ENCODE data around the gene IFNLR1.

The IFNLR1 gene

GRCh38 chr1:24186993-24187790 is at the start of gene IFNLR1:
IFNLR1 (minus strand) TSS chr1:24187289; CDS start chr1:24187248, 41 bp downstream.
- TF ChIP-seq GATA2 (IDR thresholded peaks at IDR 0.05; ENCODE audit: low read depth, low read length) (no peak), GATA3 (IDR thresholded peaks at IDR 0.05; ENCODE audit: low read depth, low read length) (no peak)

DNA sequence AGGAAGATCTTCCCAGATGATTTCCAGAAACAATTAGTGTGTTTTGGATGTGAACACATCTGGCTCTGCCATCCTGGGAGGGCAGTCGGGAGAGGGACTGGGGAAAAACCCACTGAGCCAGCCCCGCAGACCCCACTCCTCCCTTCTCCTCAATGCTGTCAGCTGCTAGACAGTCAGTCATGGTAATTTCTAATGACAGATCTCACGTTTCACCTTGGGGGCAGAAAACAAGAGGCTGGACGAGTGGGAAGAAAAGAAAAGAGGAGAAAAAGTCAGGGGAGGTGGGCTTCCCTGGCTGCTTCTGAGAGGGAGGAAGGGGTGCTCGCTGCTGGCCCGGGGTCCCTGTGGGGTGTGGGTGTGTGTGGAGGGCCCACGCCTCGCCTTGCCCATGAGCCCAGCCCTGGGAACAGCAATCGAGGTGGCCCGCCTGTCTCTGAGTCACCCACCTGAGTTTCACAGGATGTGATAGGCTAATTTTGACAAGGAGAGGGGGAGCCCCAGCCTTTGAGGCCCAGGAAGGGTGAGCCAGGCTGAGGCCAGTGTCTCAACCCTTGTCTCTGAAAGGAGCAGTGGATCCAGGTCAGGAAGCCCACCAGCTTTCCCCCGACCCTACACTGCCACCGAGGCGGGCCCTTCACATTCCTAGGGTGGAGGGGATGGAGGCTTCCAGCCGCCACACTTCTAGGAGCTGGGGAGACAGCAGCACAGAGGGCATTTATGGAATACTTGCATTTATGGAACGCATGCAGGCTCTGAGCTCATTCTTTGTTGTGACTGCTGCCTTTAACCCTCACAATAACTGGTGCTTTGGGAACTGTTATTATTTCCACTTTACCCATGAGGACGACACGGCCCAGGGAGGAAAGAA is 49.1 kb upstream of the IFNLR1 start:
- no peak for TF ChIP-seq GATA3 (IDR thresholded peaks at IDR 0.05; ENCODE audit: low read depth, low read length)
- no peak for TF ChIP-seq GATA2 (IDR thresholded peaks at IDR 0.05; ENCODE audit: low read depth, low read length)

DNA sequence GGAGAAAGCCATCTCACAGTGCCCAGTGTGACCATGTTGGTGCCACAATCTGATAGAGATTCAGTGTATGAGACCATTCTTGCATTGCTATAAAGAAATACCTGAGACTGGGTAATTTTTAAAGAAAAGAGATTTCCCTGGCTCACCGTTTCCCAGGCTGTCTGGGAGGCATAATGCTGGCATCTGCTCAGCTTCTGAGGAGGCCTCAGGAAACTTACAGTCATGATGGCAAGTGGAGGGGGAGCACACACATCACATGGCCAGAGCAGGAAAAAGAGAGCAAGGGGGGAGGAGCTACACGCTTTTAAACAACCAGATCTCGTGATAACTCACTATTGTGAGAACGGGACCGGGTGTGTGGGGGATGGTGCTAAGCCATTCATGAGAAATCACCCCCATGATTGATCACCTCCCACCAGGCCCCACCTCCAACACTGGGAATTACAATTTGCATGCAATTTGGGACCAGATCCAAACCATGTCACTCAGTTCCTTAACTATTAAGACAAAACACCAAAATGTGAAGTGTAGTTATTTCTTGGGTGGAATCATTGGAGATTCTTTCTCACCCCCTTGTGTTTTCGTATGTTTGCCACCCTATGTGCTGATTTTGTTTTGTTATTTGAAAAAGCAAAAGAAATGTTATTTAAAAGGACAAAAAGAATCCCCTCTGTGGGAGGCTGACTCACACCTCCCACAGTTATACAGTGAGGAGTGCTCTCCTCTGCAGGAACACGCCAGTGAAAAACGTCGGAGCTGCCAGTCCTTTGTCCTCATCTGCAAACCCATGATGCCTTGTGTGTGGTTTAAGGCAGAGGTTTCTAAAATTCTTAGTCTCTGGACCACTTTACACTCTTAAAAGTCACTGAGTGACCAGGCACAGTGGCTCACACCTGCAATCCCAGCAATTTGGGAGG is 46.9 kb upstream of the IFNLR1 start:
- TF ChIP-seq GATA2 (IDR thresholded peaks at IDR 0.05; ENCODE audit: low read depth, low read length) (no peak), GATA3 (IDR thresholded peaks at IDR 0.05; ENCODE audit: low read depth, low read length) (no peak)

- TF ChIP-seq GATA3 (IDR thresholded peaks at IDR 0.05; ENCODE audit: low read depth, low read length) (no peak), GATA2 (IDR thresholded peaks at IDR 0.05; ENCODE audit: low read depth, low read length) (no peak)
These were observed 44.6 kb upstream of the IFNLR1 start for GRCh38 chr1:24231701-24232100.

DNA sequence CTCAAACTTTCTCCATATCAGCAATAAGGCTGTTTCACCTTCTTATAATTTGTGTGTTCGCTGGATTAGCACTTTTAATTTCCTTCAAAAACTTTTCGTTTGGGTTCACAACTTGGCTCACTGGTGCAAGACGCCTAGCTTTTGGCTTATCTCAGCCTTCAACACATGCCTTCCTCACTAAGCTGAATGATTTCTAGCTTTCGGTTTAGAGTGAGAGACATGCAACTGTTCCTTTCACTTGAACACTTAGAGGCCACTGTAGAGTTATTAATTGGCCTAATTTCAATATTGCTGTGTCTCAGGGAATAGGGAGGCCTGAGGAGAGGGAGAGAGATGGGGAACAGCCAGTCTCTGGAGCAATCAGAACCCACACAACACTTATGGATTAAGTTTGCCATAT is 41.2 kb upstream of the IFNLR1 start:
- TF ChIP-seq GATA2 (IDR thresholded peaks at IDR 0.05; ENCODE audit: low read depth, low read length) (no peak), GATA3 (IDR thresholded peaks at IDR 0.05; ENCODE audit: low read depth, low read length) (no peak)

- TF ChIP-seq GATA2 (IDR thresholded peaks at IDR 0.05; ENCODE audit: low read depth, low read length) (no peak), GATA3 (IDR thresholded peaks at IDR 0.05; ENCODE audit: low read depth, low read length) (no peak)
These were observed 39.7 kb upstream of the IFNLR1 start for GRCh38 chr1:24226749-24227148.

DNA sequence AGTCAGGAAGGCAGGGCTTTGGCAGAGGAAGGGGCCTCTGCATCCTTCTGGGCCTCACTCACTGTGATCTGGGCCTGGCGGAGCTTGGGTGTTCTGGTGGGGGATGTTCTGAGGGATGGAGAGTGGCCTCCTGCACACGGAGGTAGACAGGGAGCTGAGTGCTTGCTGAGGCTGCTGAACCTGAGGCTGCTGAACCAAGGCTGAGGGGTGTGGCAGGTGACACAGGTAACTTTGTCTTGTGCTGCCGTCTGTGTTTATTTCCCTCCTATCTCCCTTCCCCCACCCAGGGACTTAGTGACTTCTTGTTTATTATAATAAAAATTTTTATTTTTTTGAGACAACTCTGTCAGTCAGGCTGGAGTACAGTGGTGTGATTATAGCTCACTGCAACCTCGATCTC is 37.7 kb upstream of the IFNLR1 start:
- no peak for TF ChIP-seq GATA2 (IDR thresholded peaks at IDR 0.05; ENCODE audit: low read depth, low read length)
- TF ChIP-seq GATA3 (IDR thresholded peaks at IDR 0.05; ENCODE audit: low read depth, low read length): no peak

GRCh38 chr1:24224086-24224485 is 37.0 kb upstream of the IFNLR1 start:
- TF ChIP-seq GATA3 (IDR thresholded peaks at IDR 0.05; ENCODE audit: low read depth, low read length) (no peak), GATA2 (IDR thresholded peaks at IDR 0.05; ENCODE audit: low read depth, low read length) (no peak)

GRCh38 chr1:24222793-24223192 is 35.7 kb upstream of the IFNLR1 start:
- TF ChIP-seq GATA2 (IDR thresholded peaks at IDR 0.05; ENCODE audit: low read depth, low read length): no peak
- no peak for TF ChIP-seq GATA3 (IDR thresholded peaks at IDR 0.05; ENCODE audit: low read depth, low read length)

DNA sequence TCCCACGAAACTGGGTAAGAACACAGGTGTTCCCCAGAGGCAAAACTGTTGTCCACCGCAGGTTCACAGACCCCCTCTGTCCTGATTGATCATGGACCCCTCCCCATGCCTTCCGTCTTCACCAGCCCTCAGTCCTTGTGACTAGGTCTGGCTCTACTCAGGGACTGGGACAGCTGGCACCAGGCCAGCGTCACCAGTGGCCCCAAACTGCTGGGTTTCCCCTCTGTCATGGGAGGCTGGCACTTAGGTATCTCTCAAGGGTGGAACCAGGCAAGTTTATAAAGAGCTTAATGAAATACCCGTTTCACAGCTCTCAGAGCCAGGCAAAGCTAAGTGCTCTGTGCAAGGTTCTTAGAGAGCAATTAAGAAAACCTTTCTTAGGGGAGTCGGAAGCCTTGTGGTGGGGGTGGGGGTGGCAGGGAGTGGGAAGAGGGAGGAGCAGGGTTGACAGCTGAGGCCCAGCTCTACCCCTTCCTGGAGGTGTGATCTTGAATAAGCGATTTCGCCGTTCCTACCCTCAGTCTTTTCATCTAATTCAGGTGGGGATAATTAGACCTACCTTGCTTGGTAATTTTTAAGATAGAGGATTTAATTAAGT is 35.0 kb upstream of the IFNLR1 start:
- TF ChIP-seq GATA3 (IDR thresholded peaks at IDR 0.05; ENCODE audit: low read depth, low read length): no peak
- no peak for TF ChIP-seq GATA2 (IDR thresholded peaks at IDR 0.05; ENCODE audit: low read depth, low read length)

DNA sequence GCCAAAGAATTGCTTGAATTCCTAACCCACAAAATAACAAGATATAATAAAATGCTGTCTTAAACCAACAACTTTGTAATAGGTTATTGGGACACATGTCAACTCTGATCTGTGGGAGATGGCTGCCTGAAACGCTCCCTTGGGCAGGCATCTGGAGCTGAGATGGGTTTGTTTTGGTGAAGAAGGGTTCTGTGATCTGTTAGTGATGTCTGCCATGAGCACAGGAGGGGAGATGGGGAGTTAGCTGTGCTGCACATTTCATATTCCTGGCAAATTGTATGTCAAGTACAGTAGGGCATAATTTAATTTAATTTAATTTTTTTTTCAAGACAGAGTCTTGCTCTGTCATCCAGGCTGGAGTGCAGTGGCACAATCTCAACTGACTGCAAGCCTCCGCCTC is 34.2 kb upstream of the IFNLR1 start:
- TF ChIP-seq GATA2 (IDR thresholded peaks at IDR 0.05; ENCODE audit: low read depth, low read length) (no peak), GATA3 (IDR thresholded peaks at IDR 0.05; ENCODE audit: low read depth, low read length) (no peak)

- TF ChIP-seq GATA2 (IDR thresholded peaks at IDR 0.05; ENCODE audit: low read depth, low read length) (no peak), GATA3 (IDR thresholded peaks at IDR 0.05; ENCODE audit: low read depth, low read length) (no peak)
These were observed 29.4 kb upstream of the IFNLR1 start for GRCh38 chr1:24216276-24217074.

Measured in SH-SY5Y (cell line).